ENCODE measurements around the gene SLC39A11.
"Not testable (repeated sequence)": the region's sequence is repeated elsewhere in the genome, so short reads cannot be mapped to it uniquely, and the experiment has no call there.

The SLC39A11 gene

GRCh38 chr17:72775237-72775636 is 317.3 kb downstream of the SLC39A11 start:
- no peak for DNase-seq

DNA sequence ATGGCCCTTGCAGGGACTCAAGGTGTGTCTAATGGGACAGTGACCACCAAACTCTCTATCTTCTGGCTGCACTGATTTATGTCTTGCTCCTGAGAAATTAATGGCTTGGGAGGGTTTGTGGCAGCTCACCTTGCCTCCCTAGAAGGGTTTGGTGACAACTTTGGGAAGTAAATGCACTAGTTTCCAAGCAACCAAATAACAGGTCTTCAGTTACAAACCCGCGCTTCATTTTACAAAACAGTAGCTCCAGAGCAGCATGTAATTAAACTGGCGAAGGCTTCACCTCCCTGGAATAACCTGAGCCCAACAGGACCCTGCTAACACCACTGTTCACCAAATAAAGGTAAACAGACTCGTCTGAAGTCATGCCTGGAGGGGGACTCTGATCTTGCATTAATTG is 318.3 kb downstream of the SLC39A11 start:
- no peak for DNase-seq

- not testable (repeated sequence) for DNase-seq
Observed at GRCh38 chr17:72773225-72773624, 319.3 kb downstream of the SLC39A11 start.

GRCh38 chr17:72772331-72772821 is 320.1 kb downstream of the SLC39A11 start:
- no peak for DNase-seq

- DNase-seq = no peak
Observed at GRCh38 chr17:72771734-72772133, 320.8 kb downstream of the SLC39A11 start.

GRCh38 chr17:72766761-72767356 is 325.6 kb downstream of the SLC39A11 start:
- no peak for DNase-seq

DNA sequence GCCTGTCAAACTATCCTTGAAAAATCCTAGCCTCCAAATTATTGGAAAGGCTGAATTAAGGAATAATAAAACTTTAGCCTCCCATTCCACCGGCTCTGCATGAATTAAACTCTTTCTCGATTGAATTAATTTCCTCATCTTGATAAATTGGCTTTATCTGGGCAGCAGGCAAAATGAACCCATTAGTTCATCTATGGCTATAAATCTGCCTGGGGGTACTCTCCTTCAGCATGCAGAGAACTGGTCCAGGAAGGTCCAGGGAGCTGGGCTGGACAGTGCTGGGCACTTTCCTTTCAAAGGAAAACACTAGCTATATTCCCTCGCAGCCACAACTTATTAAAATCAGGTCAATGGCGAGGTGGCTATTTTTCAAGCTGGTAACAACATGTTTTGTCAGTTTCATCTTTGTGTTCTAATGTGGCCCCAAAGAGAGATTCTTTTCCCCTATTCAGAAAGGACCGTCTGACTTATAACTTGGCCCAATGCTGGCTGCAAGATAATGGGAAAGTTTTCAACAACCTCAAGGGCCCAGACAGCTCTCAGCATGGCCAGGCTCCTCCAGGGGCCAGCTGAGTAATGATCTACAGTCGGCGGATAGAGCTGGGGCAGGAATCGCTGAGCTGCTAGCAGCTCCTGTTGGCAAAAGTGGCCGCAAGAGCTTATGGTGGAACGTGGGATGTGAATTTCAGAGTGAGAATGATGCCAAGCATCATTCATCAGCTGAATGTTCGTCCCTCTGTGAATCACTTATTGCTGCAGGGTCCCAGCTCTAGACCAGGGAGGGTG is 326.9 kb downstream of the SLC39A11 start:
- DNase-seq = no peak

- no peak for DNase-seq
Observed at GRCh38 chr17:72764632-72765041, 327.9 kb downstream of the SLC39A11 start.

GRCh38 chr17:72763981-72764380 is 328.5 kb downstream of the SLC39A11 start:
- DNase-seq = no peak

DNA sequence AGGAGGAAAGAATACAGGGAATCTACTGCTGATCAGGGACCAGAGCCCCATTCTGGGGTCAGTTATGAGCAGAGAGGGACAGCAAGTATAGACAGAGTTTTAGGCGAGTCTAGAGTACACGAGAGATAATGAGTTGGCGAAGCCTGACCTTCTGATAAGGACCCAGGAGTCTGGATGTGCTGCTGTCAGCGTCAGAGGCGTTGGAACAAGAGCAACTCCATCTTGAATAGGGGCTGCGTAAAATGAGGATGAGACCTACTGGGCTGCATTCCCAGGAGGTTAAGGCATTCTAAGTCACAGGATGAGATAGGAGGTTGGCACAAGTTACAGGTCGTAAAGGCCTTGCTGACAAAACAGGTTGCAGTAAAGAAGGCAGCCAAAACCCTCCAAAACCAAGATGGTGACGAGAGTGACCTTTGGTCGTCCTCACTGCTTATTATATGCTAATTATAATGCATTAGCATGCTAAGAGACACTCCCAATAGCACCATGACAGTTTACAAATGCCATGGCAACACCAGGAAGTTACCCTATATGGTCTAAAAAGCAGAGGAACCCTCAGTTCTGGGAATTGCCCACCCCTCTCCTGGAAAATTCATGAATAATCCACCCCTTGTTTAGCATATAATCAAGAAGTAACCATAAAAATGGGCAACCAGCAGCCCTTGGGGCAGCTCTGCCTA is 330.5 kb downstream of the SLC39A11 start:
- not testable (repeated sequence) for DNase-seq

DNA sequence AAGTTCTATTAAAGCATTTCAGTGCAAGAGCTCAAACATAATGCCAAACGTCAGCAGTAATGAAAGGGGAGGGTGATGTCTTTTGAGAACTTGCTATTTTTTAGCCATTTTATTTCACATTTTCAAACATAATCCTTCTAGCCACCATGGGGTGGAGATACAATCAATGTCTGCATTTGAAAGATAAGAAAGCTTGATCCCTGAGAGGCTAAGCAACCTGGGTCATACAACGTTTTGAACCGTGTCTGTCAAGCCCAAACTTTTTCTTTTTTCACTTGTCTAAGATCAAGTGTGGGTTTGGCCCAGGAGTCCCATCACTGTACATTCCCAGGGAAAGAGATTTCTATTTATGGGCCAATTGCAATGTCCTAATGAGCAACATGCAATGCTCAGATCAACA is 331.1 kb downstream of the SLC39A11 start:
- no peak for DNase-seq

DNA sequence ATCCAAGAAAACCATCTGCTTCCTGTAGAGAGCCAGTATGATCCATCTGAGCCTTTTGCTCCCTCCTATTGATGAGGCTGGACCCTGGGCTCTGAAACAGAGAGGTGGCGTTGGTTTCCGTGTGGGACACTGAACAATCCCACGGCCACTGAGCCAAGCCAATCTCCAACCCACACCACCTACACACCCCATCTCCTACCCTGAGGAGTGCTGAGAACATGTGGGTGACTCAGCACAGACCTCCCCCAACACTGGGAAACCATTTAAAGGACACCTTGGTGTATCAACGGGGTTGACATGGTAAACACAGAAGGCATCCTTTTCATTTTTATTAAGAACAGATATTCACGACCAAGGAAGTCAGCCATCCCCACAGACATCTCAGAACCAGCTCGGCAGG is 332.1 kb downstream of the SLC39A11 start:
- DNase-seq = no peak

DNA sequence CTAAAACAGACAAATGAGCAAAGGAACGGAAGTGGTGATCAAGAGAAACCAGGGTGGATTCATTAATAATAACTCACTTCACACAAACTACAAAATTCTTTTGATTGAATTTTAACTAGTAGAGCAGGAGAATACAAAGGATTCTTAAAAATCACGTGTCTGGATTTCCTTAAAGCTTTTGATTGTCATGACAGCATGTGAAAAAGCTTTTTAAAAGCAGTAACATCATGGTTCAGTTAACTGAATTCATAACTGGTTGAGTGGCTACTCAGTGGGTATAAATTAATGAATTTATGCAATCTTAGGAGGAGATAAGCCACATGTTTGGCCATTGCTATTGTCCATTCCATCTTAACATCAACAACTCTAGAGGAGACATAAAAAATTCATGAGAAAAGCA is 333.2 kb downstream of the SLC39A11 start:
- no peak for DNase-seq

DNA sequence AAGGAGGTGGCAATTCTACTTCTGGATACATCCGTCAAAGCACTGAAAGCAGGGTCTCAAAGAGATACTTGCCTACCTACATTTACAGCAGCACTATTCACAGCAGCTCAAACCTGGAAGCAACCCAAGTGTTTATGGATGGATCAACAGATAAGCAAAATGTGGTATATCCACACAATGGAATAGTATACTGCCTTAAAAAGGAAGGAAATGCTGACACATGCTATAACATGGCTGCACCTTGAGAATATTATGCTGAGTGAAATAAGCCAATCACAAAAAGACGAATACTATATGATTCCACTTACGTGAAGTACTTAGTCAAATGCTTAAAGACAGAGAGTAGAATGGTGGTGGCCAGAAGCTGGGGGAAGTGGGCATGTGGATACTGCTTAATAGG is 336.2 kb downstream of the SLC39A11 start:
- no peak for DNase-seq

DNA sequence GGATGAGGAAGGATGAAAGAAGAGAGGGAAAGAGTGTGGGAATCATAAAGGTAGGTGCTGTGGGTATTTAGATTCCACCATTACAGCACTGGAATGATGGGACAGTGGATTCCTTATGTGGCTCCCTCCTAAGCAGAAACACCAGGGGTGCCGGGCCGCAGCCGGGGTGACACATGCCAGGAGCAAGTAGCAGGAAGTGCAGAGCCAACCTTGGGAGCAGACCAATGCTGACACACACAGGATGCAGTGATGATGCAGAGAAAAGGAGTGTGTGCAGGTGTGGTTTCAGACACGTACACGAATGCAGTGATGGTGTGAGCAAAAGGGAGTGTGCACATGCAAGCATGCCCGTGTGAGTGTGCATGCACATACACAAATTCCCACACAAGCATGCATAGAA is 338.0 kb downstream of the SLC39A11 start:
- DNase-seq = no peak

GRCh38 chr17:72751746-72752145 is 340.7 kb downstream of the SLC39A11 start:
- DNase-seq = no peak

DNA sequence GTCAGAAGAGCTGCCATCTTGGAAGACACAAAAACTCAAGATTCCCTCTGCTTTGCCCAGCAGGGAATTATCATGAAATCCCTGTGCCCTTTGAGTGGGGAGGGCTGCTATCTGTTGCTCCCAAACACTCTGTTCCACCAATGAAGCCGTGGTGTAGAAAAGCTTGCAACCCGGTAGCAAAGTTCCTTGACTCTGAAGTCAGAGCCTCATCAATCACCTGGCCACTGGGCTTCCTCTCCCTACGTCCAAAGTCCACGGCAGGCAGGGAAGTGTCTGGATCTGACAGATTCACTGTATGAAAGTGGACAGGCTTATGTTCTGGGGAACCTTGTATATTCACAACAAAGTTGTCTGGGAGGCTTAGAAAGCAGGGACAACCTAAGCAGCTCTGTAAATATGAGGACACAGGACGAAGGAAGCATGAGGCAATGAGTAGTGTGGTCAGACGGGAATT is 343.3 kb downstream of the SLC39A11 start:
- no peak for DNase-seq

- DNase-seq = no peak
Observed at GRCh38 chr17:72747501-72747900, 345.0 kb downstream of the SLC39A11 start.

DNA sequence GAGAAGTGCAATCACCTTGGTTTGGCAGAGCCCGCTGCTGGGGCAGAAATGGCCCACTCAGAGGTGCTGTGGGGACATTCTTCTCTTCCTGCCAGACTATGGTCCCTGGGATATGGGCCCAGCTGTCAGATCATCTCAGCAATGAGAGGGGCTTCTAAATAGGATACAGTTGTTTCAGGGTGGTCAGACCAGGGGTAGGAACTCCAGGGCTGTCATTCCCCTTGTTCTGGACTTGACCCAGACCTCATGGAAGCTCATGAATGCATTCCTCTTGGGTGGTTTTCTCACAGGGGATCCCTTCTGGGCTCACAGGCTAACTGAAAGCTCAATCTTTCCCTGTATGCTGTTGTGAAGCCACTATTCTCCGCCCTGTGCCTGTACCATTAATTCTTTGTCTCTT is 347.2 kb downstream of the SLC39A11 start:
- no peak for DNase-seq

DNA sequence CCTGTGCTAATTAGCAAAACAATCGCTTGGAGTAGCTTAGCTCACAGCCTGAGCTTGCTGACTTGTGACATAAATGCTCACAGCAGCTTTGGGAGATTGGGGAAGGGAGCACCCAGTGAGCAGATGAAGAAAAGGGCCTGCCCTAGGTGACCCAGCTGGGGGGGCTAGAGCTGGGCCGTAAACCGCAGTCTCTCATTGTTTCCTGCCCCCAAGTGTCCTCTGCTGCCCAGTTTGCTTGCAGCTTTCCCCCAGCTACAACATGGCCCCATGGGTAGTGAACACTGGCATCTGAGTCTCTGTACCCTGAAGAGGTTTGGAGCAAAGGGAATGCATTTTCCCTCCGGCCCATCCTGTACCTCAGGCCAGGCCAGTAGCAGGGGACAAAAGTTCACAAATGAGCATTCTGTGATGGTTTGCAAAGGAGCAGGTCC is 349.4 kb downstream of the SLC39A11 start:
- DNase-seq = no peak

DNA sequence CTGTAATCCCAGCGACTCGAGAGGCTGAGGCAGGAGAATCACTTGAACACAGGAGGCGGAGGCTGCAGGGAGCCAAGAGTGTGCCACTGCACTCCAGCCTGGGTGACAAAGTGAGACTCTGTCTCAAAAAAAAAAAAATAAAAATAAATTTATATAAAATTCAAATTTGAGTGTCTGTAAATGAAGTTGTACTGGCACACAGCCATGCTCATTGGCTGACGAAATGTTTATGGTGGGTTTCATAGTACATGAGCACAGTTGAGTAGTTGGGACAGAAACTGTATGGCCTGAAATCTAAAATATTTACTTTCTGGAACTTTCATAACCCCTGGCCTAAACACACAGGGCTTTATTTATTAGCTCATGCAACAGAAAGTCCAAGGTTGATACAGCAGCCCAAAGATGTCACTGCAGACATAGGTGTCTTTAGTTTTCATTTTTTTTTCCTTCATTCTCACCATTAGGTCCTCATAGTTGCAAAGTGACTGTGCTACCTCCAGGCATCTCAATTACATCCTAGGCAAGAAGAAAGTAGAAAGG is 355.3 kb downstream of the SLC39A11 start:
- DNase-seq = no peak

- no peak for DNase-seq
Observed at GRCh38 chr17:72735592-72735991, 356.9 kb downstream of the SLC39A11 start.

DNA sequence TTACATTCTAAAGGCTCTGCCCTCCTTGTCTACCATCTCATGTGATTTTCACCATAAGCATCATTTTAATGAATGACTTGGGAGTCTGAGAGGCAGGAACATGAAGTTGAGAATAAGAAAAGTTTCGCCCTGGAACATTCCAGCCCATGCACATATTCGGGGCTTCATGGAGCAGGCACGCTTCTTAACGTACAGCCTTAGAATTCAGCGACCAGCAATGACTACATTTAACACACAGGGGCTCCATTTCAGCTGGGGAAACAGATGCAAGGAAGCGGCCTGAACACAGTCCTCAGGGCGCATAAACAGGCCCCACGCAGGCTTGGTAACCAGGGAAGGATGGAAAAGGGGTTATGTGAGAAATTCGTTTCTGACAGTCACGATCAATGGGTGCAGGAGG is 357.4 kb downstream of the SLC39A11 start:
- DNase-seq = no peak

- DNase-seq = no peak
Observed at GRCh38 chr17:72734613-72735012, 357.9 kb downstream of the SLC39A11 start.

All from NCI-H526 (cell line).